Skin of body (tissue), 2 donors: ENCODE measurements around the gene NLRC3. TPM values are rescaled to one million over a fixed set of nuclear protein-coding genes. Genes with fewer than 3 reads are reported as not detected.
"Not testable (repeated sequence)": the region's sequence is repeated elsewhere in the genome, so short reads cannot be mapped to it uniquely, and the experiment has no call there.

Experiments used
- DNase-seq: peaks from one replicate; lab custom pipeline; 2025; lab: John Stamatoyannopoulos, UW
- total RNA-seq: library from RNA; depleted of rRNA; stranded (reverse); fragments of >200 nt; gene quantifications from one replicate; pipeline ENCODE4 v1.2.3, GENCODE V29; 2014

NLRC3 gene
- total RNA-seq, 1 donor from 2014 or later, result 0.39 TPM

- no peak for DNase-seq
Observed at GRCh38 chr16:3514621-3515020, 62.6 kb downstream of the NLRC3 start.

DNA sequence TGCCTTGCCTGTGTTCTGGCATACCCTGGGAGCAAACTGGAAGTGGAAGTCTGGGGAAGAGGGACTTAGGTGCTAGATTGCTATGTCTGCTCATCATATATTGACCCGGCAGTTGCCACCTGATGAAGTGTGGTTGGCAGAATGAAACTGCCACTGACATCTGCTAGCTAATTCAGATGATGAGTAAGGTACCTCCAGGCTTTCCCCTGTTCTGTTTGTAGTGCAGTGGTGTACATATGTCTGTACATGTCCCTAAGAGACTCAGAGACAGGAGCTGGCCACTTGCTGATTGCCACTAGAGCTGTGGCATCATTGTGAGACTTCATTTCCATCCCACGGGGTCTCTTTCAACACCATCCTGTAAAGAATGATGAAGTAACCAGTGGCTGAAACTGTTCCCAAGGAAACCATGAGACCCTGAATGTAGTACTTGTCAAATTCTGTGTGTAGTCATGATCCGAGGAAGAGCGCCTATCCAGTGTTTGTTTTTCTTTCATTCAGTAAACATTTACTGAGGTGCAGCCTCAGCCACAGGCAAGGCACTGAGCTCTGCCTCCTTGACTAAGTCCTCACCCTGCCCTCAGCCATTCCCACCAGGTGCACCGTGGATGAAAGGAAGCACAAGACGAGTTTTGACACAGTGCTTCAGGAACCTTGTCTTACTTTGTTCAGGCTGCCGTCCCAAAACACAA is 63.2 kb downstream of the NLRC3 start:
- DNase-seq, result no peak

DNA sequence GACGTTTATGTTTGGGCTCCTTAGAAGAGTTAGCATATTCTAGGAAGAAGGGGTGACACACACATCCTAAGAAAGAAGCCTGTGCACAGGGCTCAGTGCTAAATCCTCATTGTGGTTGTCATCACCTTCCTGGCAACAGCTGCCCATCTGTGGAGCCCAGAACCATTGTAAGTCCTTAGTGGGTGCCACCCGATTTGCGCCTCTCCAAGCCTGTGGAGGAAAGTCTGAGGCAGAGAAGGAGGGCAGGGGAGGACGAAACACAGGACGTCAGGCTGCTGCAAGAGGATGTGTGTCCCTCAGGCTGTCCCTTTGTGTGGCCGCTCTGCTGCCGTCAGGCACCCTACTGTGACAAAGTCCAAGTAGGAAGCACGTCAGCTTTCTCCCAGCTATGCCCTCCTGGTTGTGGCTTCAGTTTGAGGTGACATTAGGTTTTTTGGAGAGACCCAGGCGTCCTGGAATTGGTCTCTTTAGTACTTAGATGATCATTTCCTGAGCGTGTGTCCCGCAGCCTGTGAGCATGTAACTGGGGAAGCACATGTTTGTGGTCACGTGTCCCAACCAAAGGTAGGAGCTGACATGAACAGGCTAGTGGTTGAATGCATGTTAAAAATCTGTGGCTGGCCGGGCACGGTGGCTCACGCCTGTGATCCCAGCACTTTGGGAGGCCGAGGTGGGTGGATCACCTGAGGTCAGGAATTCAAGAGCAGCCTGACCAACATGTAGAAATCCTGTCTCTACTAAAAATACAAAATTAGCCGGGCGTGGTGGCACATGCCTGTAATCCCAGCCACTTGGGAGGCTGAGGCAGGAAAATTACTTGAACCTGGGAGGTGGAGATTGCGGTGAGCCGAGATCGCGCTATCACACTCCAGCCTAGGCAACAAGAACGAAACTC is 65.7 kb downstream of the NLRC3 start:
- no peak for DNase-seq

DNA sequence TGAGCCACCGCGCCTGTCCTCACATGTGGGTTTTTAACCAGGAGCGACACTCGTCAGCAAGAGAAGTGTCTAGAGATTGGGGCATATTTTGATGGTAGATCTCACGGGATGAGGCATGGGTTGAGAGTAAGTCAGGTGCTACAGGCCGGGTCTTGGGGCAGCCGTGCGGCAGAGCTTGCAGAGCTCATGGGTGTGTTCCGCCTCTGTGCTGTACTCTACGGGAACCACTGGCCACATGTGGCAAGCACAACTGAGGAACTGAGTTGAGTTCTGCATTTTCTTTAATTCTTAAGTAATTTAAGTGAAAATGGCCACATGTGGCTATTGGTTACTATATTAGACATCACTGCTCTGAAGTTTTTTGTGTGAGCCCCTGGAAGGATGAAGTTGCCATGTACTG is 66.8 kb downstream of the NLRC3 start:
- DNase-seq, result no peak

- no peak for DNase-seq
Observed at GRCh38 chr16:3509470-3509928, 67.7 kb downstream of the NLRC3 start.

- DNase-seq, result no peak
Observed at GRCh38 chr16:3508736-3509135, 68.5 kb downstream of the NLRC3 start.

GRCh38 chr16:3503523-3503922 is 73.7 kb downstream of the NLRC3 start:
- no peak for DNase-seq

DNA sequence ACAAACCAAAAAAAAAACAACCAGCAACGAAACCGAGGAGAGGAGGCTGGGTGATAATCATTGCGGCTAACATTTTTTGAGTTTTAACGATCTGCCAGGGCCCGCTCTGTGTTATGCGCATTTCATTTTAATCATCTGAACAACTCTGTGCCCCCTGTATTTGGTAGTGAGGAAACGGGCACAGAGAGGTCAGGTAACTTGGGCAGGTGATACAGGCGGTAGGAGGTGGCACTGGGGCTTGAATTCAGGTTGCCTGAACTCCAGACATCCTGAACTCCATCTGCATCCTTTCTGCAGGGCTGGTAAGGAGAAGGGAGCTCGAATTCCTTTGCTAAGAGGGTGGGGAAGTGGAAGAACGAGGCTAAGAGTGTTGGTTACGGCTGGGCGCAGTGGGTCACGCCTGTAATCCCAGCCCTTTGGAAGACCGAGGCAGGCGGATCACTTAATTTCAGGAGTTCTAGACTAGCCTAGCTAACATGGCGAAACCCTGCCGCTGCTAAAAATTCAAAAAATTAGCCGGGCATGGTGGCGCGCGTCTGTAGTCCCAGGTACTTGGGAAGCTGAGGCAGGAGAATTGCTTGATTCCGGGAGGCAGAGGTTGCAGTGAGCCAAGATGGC is 75.3 kb downstream of the NLRC3 start:
- DNase-seq, result no peak

DNA sequence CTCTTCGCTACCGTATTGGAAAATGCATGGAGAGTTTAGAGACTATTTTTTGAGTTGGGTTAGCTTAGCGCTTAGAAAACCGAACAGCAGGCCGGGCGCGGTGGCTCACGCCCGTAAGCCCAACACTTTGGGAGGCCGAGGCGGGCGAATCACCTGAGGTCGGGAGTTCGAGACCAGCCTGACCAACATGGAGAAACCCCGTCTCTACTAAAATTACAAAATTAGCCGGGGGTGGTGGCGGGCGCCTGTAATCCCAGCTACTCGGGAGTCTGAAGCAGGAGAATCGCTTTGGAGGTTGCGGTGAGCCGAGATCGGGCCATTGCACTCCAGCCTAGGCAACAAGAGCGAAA is 75.8 kb downstream of the NLRC3 start:
- not testable (repeated sequence) for DNase-seq

GRCh38 chr16:3498988-3499387 is 78.2 kb downstream of the NLRC3 start:
- no peak for DNase-seq

- DNase-seq, result no peak
Observed at GRCh38 chr16:3497771-3498170, 79.4 kb downstream of the NLRC3 start.

- no peak for DNase-seq
Observed at GRCh38 chr16:3496386-3496785, 80.8 kb downstream of the NLRC3 start.

GRCh38 chr16:3495176-3495575 is 82.0 kb downstream of the NLRC3 start, which contains the start of gene C16orf90:
TSS of gene C16orf90 (minus strand) at chr16:3495489. CDS start at chr16:3495421, 68 bp downstream.
- no peak for DNase-seq

GRCh38 chr16:3494386-3494973 is 82.7 kb downstream of the NLRC3 start:
- no peak for DNase-seq

DNA sequence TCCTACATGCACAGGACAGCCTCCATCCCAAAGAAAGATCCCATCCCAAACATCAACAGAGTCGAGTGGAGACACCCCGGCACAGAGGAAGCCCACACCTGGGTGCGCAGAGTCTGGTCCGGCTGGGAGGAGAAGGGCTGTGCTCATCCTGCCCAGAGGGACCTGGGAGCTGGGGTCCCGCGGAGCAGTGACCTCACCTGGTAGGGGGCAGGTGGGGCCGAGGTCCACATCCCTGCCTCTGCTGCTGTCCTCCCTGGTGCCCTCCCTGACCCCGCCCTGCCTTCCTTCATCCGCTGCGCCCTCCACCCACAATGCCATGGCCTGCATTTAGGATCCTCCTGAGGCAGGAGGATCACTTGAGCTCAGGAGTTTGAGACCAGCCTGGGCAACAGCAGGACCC is 84.8 kb downstream of the NLRC3 start:
- DNase-seq, result no peak

DNA sequence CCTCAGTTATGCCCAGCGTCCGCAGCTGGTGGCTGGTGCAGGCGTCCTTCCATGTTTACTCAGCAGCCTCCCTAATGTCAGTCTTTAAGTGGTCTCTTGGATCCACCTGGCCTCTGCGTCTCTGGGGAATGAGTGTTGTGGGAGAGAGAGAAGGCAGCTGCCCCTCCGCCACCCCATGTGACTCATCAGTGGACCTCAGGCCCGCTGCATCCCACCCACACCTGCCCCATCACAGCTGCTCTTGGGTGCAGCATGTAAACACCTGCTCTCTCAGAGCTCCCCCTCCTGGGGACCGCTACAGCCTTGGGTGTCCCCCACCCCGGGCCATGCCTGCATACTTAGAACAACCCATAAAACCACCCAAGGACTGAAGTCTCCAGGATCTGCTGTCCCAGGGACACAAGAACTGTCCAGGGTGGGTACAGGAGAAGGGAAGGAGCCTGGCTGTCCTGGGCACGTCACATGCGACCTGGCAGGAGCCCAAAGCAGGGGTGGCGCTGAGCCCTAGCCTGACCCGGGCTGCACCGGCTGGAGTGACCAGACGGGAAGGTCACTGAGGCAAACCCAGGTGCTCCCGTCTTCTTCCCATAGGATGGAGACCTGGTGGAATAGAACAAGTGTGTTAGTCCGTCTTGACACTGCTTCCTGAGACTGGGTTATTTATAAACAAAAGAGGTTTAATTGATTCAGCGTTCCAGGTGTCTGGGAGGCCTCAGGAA is 86.1 kb downstream of the NLRC3 start:
- DNase-seq, result no peak

Other genes with a start within 250 kb of the NLRC3 start
- 0.30 TPM for gene OR2C1, start 221.5 kb downstream of the NLRC3 start, total RNA-seq
- gene ZSCAN32, start 176.4 kb downstream of the NLRC3 start, total RNA-seq, result 8.3 TPM
- 5.7 TPM for gene ZNF174, start 176.2 kb downstream of the NLRC3 start, total RNA-seq
- 2.6 TPM for gene ZNF597, start 133.9 kb downstream of the NLRC3 start, total RNA-seq
- gene NAA60, start 133.7 kb downstream of the NLRC3 start, total RNA-seq, result 21.9 TPM
- not detected for gene C16orf90, start 81.9 kb downstream of the NLRC3 start, total RNA-seq
- gene CLUAP1, start 76.4 kb downstream of the NLRC3 start, total RNA-seq, result 18.6 TPM
- gene SLX4, start 34.2 kb upstream of the NLRC3 start, total RNA-seq, result 3.1 TPM
- 19.6 TPM for gene DNASE1, start 77.3 kb upstream of the NLRC3 start, total RNA-seq
- 76.1 TPM for gene TRAP1, start 140.1 kb upstream of the NLRC3 start, total RNA-seq